Measurements from ENCODE around the gene SPATA4. TPM values are rescaled to one million over a fixed set of nuclear protein-coding genes. Genes with fewer than 3 reads are reported as not detected.

SPATA4 gene
- total and polyA plus RNA-seq, 9 of the 15 experiments (the other 6 are each of a cell fraction or from before 2014, with no cell fraction given), result not detected

- intact Hi-C loops (cut with micrococcal nuclease) (no loop called here), in situ Hi-C loops (cut with MboI) (no loop called here)
- FAIRE-seq, result no peak
- H3K4me2 ChIP-seq (ENCODE audit: insufficient read depth, low read length), result no peak overlapping the region
- H4K20me1 ChIP-seq (replicated peaks; ENCODE audit: control insufficient read depth, insufficient read depth, low read length), result 0 out of 2 replicates have a peak, but pooled peaks cover 2% of the 10 kb centered on the region
- H3K9me3 ChIP-seq (replicated peaks; ENCODE audit: control insufficient read depth, insufficient read depth, low read depth, low read length), result no peaks in the 10 kb centered on the region
- no peaks in the 10 kb centered on the region for H3K79me2 ChIP-seq (ENCODE audit: control insufficient read depth, insufficient read depth, low read length)
- no peak overlapping the region for H3K9ac ChIP-seq (ENCODE audit: insufficient read depth in 1 of 2, low read depth in 2 of 2, low read length in 2 of 2)
- no peak for DNase-seq (ENCODE audit: extremely low read depth in 1 of 4, low spot score in 3 of 4)
- 0% methylated on average over 4 of the region's 4 CpGs for WGBS (ENCODE audit: insufficient coverage, low coverage, missing lambda C conversion rate)
- BruUV-seq (replicated peaks), result no TSS peak
- no peak overlapping the region for H3K4me3 ChIP-seq
- H3K36me3 ChIP-seq (ENCODE audit: control insufficient read depth, insufficient read depth, low read length), result no peaks in the 10 kb centered on the region
- no peak for ATAC-seq
- peaks cover 0 to 11% of the 10 kb centered on the region in 2 experiments; a peak in 2 of 5 replicates for H3K27me3 ChIP-seq (ENCODE audit: control insufficient read depth in 2 of 2, insufficient read depth in 2 of 2, low read length in 2 of 2)
- POLR2A ChIA-PET, result no interaction called here
- CTCF ChIA-PET (ENCODE audit: low intra/inter-chr PET ratio), result no interaction called here
- no peaks in the 10 kb centered on the region for H3K4me1 ChIP-seq (replicated peaks in 1 of 2; ENCODE audit: control insufficient read depth in 2 of 2, insufficient read depth in 2 of 2, low read length in 2 of 2)
- no peaks in the 10 kb centered on the region for H3K9me1 ChIP-seq (ENCODE audit: control insufficient read depth, insufficient read depth, low read length)
- no peak overlapping the region for H3K27ac ChIP-seq (ENCODE audit: extremely low read depth, low read depth, low read length)
- H2AFZ ChIP-seq (ENCODE audit: low read depth, low read length), result no peak overlapping the region
- TF ChIP-seq DLX4 (CRISPR knock-in tag; IDR thresholded peaks at IDR 0.05) (no peak), XRCC4 (IDR thresholded peaks at IDR 0.05; ENCODE audit: extremely low read depth, insufficient read depth, insufficient read length) (no peak), TFAM (CRISPR knock-in tag; conservative IDR thresholded peaks at IDR 0.05) (no peak), CHD2 (IDR thresholded peaks at IDR 0.05; ENCODE audit: low read depth, low read length) (no peak), MGA (IDR thresholded peaks at IDR 0.05) (no peak), ZBTB34 (CRISPR knock-in tag; IDR thresholded peaks at IDR 0.05) (no peak), HMGXB4 (CRISPR knock-in tag; IDR thresholded peaks at IDR 0.05) (no peak)
Observed at GRCh38 chr4:176205299-176205698, 9.9 kb upstream of the SPATA4 start.

All from K562 (cell line).